ENCODE measurements around the gene PTPRE.

Gene PTPRE

GRCh38 chr10:127972751-127973357 is 66.0 kb downstream of the PTPRE start:
- TF ChIP-seq POLR2A (IDR thresholded peaks at IDR 0.05; ENCODE audit: extremely low read depth, insufficient read length) (no peak), MYC (IDR thresholded peaks at IDR 0.05; ENCODE audit: low read depth, low read length) (no peak)
- no peak for DNase-seq (ENCODE audit: low read depth)

GRCh38 chr10:127973791-127974311 is 66.9 kb downstream of the PTPRE start:
- TF ChIP-seq, protein P1, sequence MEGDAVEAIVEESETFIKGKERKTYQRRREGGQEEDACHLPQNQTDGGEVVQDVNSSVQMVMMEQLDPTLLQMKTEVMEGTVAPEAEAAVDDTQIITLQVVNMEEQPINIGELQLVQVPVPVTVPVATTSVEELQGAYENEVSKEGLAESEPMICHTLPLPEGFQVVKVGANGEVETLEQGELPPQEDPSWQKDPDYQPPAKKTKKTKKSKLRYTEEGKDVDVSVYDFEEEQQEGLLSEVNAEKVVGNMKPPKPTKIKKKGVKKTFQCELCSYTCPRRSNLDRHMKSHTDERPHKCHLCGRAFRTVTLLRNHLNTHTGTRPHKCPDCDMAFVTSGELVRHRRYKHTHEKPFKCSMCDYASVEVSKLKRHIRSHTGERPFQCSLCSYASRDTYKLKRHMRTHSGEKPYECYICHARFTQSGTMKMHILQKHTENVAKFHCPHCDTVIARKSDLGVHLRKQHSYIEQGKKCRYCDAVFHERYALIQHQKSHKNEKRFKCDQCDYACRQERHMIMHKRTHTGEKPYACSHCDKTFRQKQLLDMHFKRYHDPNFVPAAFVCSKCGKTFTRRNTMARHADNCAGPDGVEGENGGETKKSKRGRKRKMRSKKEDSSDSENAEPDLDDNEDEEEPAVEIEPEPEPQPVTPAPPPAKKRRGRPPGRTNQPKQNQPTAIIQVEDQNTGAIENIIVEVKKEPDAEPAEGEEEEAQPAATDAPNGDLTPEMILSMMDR (IDR thresholded peaks at IDR 0.05; ENCODE audit: low read depth, low read length) = no peak
- no peak for TF ChIP-seq MYC (IDR thresholded peaks at IDR 0.05; ENCODE audit: low read depth, low read length)
- TF ChIP-seq, protein P2, sequence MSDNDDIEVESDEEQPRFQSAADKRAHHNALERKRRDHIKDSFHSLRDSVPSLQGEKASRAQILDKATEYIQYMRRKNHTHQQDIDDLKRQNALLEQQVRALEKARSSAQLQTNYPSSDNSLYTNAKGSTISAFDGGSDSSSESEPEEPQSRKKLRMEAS (IDR thresholded peaks at IDR 0.05; ENCODE audit: low read depth, low read length) = no peak
- no peak for TF ChIP-seq POLR2A (IDR thresholded peaks at IDR 0.05; ENCODE audit: extremely low read depth, insufficient read length)
- H3K4me3 ChIP-seq (ENCODE audit: low read depth, low read length) = no peak overlapping the region
- peak; percentile 26 for DNase-seq (ENCODE audit: low read depth)

More at GRCh38 chr10:127972751-127973357, 66.0 kb downstream of the PTPRE start:
- H3K4me3 ChIP-seq (ENCODE audit: low read depth, low read length) = no peak overlapping the region

- DNase-seq (ENCODE audit: low read depth) = no peak
- TF ChIP-seq, protein P1 (IDR thresholded peaks at IDR 0.05; ENCODE audit: low read depth, low read length) = no peak
- TF ChIP-seq, protein P2 (IDR thresholded peaks at IDR 0.05; ENCODE audit: low read depth, low read length) = no peak
- no peak for TF ChIP-seq MYC (IDR thresholded peaks at IDR 0.05; ENCODE audit: low read depth, low read length)
- TF ChIP-seq POLR2A (IDR thresholded peaks at IDR 0.05; ENCODE audit: extremely low read depth, insufficient read length) = no peak
- H3K4me3 ChIP-seq (ENCODE audit: low read depth, low read length) = no peak overlapping the region
Measured at GRCh38 chr10:127974911-127975310, 68.0 kb downstream of the PTPRE start.

DNA sequence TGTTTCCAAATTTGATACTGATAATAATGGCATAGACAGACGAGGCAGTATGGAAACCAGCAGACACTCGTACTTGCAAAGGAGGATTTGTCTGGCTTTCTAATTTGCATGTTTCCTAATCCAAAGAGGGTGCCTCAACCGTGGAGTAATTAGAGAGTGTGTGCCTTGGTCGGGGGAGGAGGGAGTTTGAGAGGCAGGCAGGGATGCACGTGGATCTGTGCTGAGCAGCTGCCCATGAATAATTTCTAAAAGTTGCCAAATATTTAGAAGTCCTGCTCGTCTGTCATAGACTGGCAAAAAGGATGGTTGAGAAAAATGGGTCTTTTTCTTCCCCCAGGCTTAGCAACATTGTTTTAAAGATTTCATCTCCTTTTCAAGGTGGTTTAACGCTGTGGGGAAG is 69.4 kb downstream of the PTPRE start:
- peak; percentile 57 for DNase-seq (ENCODE audit: low read depth)
- TF ChIP-seq, protein P1 (IDR thresholded peaks at IDR 0.05; ENCODE audit: low read depth, low read length) = no peak
- peak; percentile 30; the same call in 1 of the 2 replicates for TF ChIP-seq MYC (IDR thresholded peaks at IDR 0.05; ENCODE audit: low read depth, low read length)
- TF ChIP-seq, protein P2 (IDR thresholded peaks at IDR 0.05; ENCODE audit: low read depth, low read length) = peak; percentile 72
- TF ChIP-seq POLR2A (IDR thresholded peaks at IDR 0.05; ENCODE audit: extremely low read depth, insufficient read length) = no peak
- H3K4me3 ChIP-seq (ENCODE audit: low read depth, low read length) = no peak overlapping the region

- TF ChIP-seq POLR2A (IDR thresholded peaks at IDR 0.05; ENCODE audit: extremely low read depth, insufficient read length) = no peak
- TF ChIP-seq MYC (IDR thresholded peaks at IDR 0.05; ENCODE audit: low read depth, low read length) = no peak
- TF ChIP-seq, protein P1 (IDR thresholded peaks at IDR 0.05; ENCODE audit: low read depth, low read length) = no peak
- TF ChIP-seq, protein P2 (IDR thresholded peaks at IDR 0.05; ENCODE audit: low read depth, low read length) = no peak
- no peak for DNase-seq (ENCODE audit: low read depth)
- H3K4me3 ChIP-seq (ENCODE audit: low read depth, low read length) = no peak overlapping the region
Measured at GRCh38 chr10:127976701-127977356, 69.9 kb downstream of the PTPRE start.

GRCh38 chr10:127977357-127978009 is 70.6 kb downstream of the PTPRE start:
- peak; percentile 72 for DNase-seq (ENCODE audit: low read depth)
- H3K4me3 ChIP-seq (ENCODE audit: low read depth, low read length) = no peak overlapping the region
- TF ChIP-seq, protein P2 (IDR thresholded peaks at IDR 0.05; ENCODE audit: low read depth, low read length) = 0 out of 2 replicates have a peak, but pooled peaks have one; percentile 8
- TF ChIP-seq, protein P1 (IDR thresholded peaks at IDR 0.05; ENCODE audit: low read depth, low read length) = no peak
